Liver (tissue), 9 donors: Measurements from ENCODE around the gene PPP2R5A. TPM values are rescaled to one million over a fixed set of nuclear protein-coding genes. Genes with fewer than 3 reads are reported as not detected.
A peak's percentile ranks its signal among the peaks of the same experiment; 100 is the strongest.

Experiments
- DNase-seq: peaks from one replicate; pipeline ENCODE4 v3.0.0-alpha.2; 2017; ENCODE audit warnings: low spot score
- H3K27ac ChIP-seq, 2 donors: one replicate each; pipeline ENCODE4 v1.7.0; 2013; ENCODE audit warnings: inconsistent platforms in 2 of 2, low read length in 2 of 2, control low read depth in 1 of 2, low read depth in 1 of 2, mild to moderate bottlenecking in 1 of 2
- H3K27me3 ChIP-seq, 4 donors: one replicate each; pipeline versions ENCODE4 v1.6.1 to v1.7.0; 2013; ENCODE audit warnings: low read length in 3 of 4, inconsistent platforms in 1 of 4, mild to moderate bottlenecking in 1 of 4, moderate library complexity in 1 of 4; ENCODE audit not compliant: control insufficient read depth in 4 of 4, insufficient read depth in 4 of 4
- H3K36me3 ChIP-seq, 4 donors: one replicate each; pipeline versions ENCODE4 v1.6.1 to v1.7.0; 2013; ENCODE audit warnings: low read length in 3 of 4, mild to moderate bottlenecking in 3 of 4, low read depth in 1 of 4, moderate library complexity in 1 of 4; ENCODE audit not compliant: control insufficient read depth in 4 of 4, insufficient read depth in 3 of 4
- H3K4me1 ChIP-seq, 4 donors: one replicate each; pipeline versions ENCODE4 v1.6.1 to v1.7.0; 2013; ENCODE audit warnings: low read length in 3 of 4, mild to moderate bottlenecking in 3 of 4, moderate library complexity in 1 of 4; ENCODE audit not compliant: control insufficient read depth in 4 of 4, insufficient read depth in 4 of 4
- H3K4me3 ChIP-seq, 3 donors: one replicate each; pipeline versions ENCODE4 v1.6.1 to v1.7.0; 2013; ENCODE audit warnings: low read length in 3 of 3, control low read depth in 1 of 3, low read depth in 1 of 3, mild to moderate bottlenecking in 1 of 3
- H3K9ac ChIP-seq, 2 donors: one replicate each; pipeline ENCODE4 v1.7.0; 2013; ENCODE audit warnings: low read length in 2 of 2, mild to moderate bottlenecking in 2 of 2, moderate library complexity in 2 of 2, control low read depth in 1 of 2, low read depth in 1 of 2
- H3K9me3 ChIP-seq, 4 donors: one replicate each; pipeline versions ENCODE4 v1.6.1 to v1.7.0; 2013; ENCODE audit warnings: low read length in 3 of 4; ENCODE audit not compliant: control insufficient read depth in 4 of 4
- ATF3 ChIP-seq: IDR thresholded peaks from 2 replicates; pipeline ENCODE4 v1.6.1; 2016; ENCODE audit warnings: antibody characterized with exemption
- CTCF ChIP-seq: fragments of 150-350 bp; IDR thresholded peaks from 2 replicates; pipeline ENCODE4 v1.5.1; 2017; ENCODE audit warnings: improper control_type of control experiment, low read depth, low read length; ENCODE audit not compliant: missing input control
- EGR1 ChIP-seq, 2 donors: IDR thresholded peaks; 2 replicates each; pipeline ENCODE4 v1.6.1; 2016 to 2018; ENCODE audit warnings: antibody characterized with exemption in 2 of 2, low read depth in 2 of 2
- FOXA1 ChIP-seq: IDR thresholded peaks from 2 replicates; pipeline ENCODE4 v1.6.1; 2016; ENCODE audit warnings: antibody characterized with exemption
- FOXA2 ChIP-seq: IDR thresholded peaks from 2 replicates; pipeline ENCODE4 v1.6.1; 2016; ENCODE audit warnings: antibody characterized with exemption
- GABPA ChIP-seq, 2 donors: IDR thresholded peaks in 1 of 2; conservative IDR thresholded peaks in 1 of 2; 2 replicates each; pipeline ENCODE4 v1.6.1; 2016; ENCODE audit warnings: antibody characterized with exemption in 2 of 2, mild to moderate bottlenecking in 1 of 2, moderate library complexity in 1 of 2
- HNF4A ChIP-seq, 2 donors: conservative IDR thresholded peaks; 2 replicates each; pipeline ENCODE4 v1.6.1; 2016; ENCODE audit warnings: antibody characterized with exemption in 2 of 2, mild to moderate bottlenecking in 2 of 2
- HNF4G ChIP-seq: IDR thresholded peaks from 2 replicates; pipeline ENCODE4 v1.6.1; 2016; ENCODE audit warnings: antibody characterized with exemption
- JUND ChIP-seq, 2 donors: IDR thresholded peaks; 2 replicates each; pipeline ENCODE4 v1.6.1; 2016; ENCODE audit warnings: antibody characterized with exemption in 2 of 2
- MAX ChIP-seq: IDR thresholded peaks from 2 replicates; pipeline ENCODE4 v1.6.1; 2016; ENCODE audit warnings: antibody characterized with exemption
- NR2F2 ChIP-seq: IDR thresholded peaks from 2 replicates; pipeline ENCODE4 v1.6.1; 2016; ENCODE audit warnings: antibody characterized with exemption
- RAD21 ChIP-seq, 2 donors: IDR thresholded peaks; 2 replicates each; pipeline ENCODE4 v1.6.1; 2016; ENCODE audit warnings: antibody characterized with exemption in 2 of 2, mild to moderate bottlenecking in 2 of 2
- REST ChIP-seq: IDR thresholded peaks from 2 replicates; pipeline ENCODE4 v1.6.1; 2016; ENCODE audit warnings: antibody characterized with exemption, mild to moderate bottlenecking
- RXRA ChIP-seq, 2 donors: IDR thresholded peaks; 2 replicates each; pipeline ENCODE4 v1.6.1; 2017 to 2018; ENCODE audit warnings: antibody characterized with exemption in 2 of 2, mild to moderate bottlenecking in 1 of 2
- SP1 ChIP-seq: IDR thresholded peaks from 2 replicates; pipeline ENCODE4 v1.6.1; 2018; ENCODE audit warnings: antibody characterized with exemption, mild to moderate bottlenecking
- TAF1 ChIP-seq: conservative IDR thresholded peaks from 2 replicates; pipeline ENCODE4 v1.6.1; 2016; ENCODE audit warnings: antibody characterized with exemption, mild to moderate bottlenecking
- YY1 ChIP-seq: IDR thresholded peaks from 2 replicates; pipeline ENCODE4 v1.6.1; 2016; ENCODE audit warnings: antibody characterized with exemption, mild to moderate bottlenecking
- ZBTB33 ChIP-seq: IDR thresholded peaks from 2 replicates; pipeline ENCODE4 v1.6.1; 2016; ENCODE audit warnings: antibody characterized with exemption
- WGBS: extraction: QIAGEN DNeasy Blood & Tissue Kit; methylation state at CpG from one replicate; pipeline ENCODE4 v1.1.7; 2013; 5-methylcytosine and 5-hydroxymethylcytosine counted together
- polyA plus RNA-seq, 2 donors: library from polyadenylated mRNA; stranded (reverse) in 1 of 2; unstranded in 1 of 2; fragments of 200-250 nt in 1 of 2; fragments of >200 nt in 1 of 2; fragmentation: Nextera tagmentation in 1 of 2; extraction: Ambion mirVana in 1 of 2; gene quantifications; one replicate each; pipeline versions ENCODE4 v1.2.1 to v1.2.3, GENCODE V29; 2013 to 2015
- total RNA-seq, 2 donors: library from RNA; depleted of rRNA; stranded (reverse); fragments of >200 nt; gene quantifications; one replicate each; pipeline ENCODE4 v1.2.3, GENCODE V29; 2014
- donor health status: healthy.
- donor health status: healthy.
- donor health status: healthy.
- donor health status: healthy.
- donor health status: healthy.

The PPP2R5A gene
- total and polyA plus RNA-seq, 4 donors, result 22.9 to 40.7 (median 28.5) TPM

- Histone ChIP-seq H3K4me3 (no peak overlapping the region), H3K36me3 (no peaks in the 10 kb centered on the region), H3K9me3 (no peaks in the 10 kb centered on the region), H3K9ac (no peak overlapping the region), H3K4me1 (no peaks in the 10 kb centered on the region), H3K27me3 (no peaks in the 10 kb centered on the region), H3K27ac (no peak overlapping the region)
- WGBS, result 44% methylated on average over 2 of the region's 2 CpGs
- DNase-seq, result no peak
- TF ChIP-seq ZBTB33, result no peak
- no peak for TF ChIP-seq REST
- no peak for TF ChIP-seq JUND (IDR thresholded peaks at IDR 0.05)
- TF ChIP-seq SP1, result peak; percentile 53
- TF ChIP-seq MAX, result no peak
- peak; percentile 22 to 59 for TF ChIP-seq HNF4A (conservative IDR thresholded peaks at IDR 0.05)
- no peak for TF ChIP-seq TAF1
- TF ChIP-seq FOXA2, result no peak
- no peak for TF ChIP-seq ATF3
- TF ChIP-seq RXRA (IDR thresholded peaks at IDR 0.05), result peak; percentile 35 to 39
- TF ChIP-seq CTCF, result no peak
- no peak for TF ChIP-seq GABPA (IDR thresholded peaks at IDR 0.05 in 1 of 2, conservative IDR thresholded peaks at IDR 0.05 in 1 of 2)
- no peak for TF ChIP-seq RAD21 (IDR thresholded peaks at IDR 0.05)
- TF ChIP-seq HNF4G, result no peak
Observed at GRCh38 chr1:212271234-212271633, 14.0 kb upstream of the PPP2R5A start.

GRCh38 chr1:212271823-212272485 is 13.3 kb upstream of the PPP2R5A start:
- WGBS, result 87% methylated on average over 3 of the region's 3 CpGs
- Histone ChIP-seq H3K27ac (no peak overlapping the region), H3K9ac (no peak overlapping the region), H3K9me3 (no peaks in the 10 kb centered on the region), H3K27me3 (no peaks in the 10 kb centered on the region), H3K4me3 (no peak overlapping the region), H3K4me1 (no peaks in the 10 kb centered on the region), H3K36me3 (no peaks in the 10 kb centered on the region)
- no peak for TF ChIP-seq HNF4G
- TF ChIP-seq YY1, result no peak
- no peak for TF ChIP-seq HNF4A (conservative IDR thresholded peaks at IDR 0.05)
- no peak for TF ChIP-seq NR2F2
- TF ChIP-seq CTCF, result no peak
- no peak for TF ChIP-seq FOXA1
- TF ChIP-seq TAF1, result no peak
- TF ChIP-seq MAX, result no peak
- no peak for TF ChIP-seq SP1
- TF ChIP-seq GABPA (IDR thresholded peaks at IDR 0.05 in 1 of 2, conservative IDR thresholded peaks at IDR 0.05 in 1 of 2), result no peak
- no peak for TF ChIP-seq RAD21 (IDR thresholded peaks at IDR 0.05)
- TF ChIP-seq FOXA2, result no peak
- no peak for TF ChIP-seq EGR1 (IDR thresholded peaks at IDR 0.05; ENCODE audit: low read depth in 2 of 2)
- DNase-seq, result no peak
